OCI-LY7 (cell line): ENCODE results near the gene CLDN19. TPM values are rescaled to one million over a fixed set of nuclear protein-coding genes. Genes with fewer than 3 reads are reported as not detected.

Source experiments
- BruUV-seq: library from RNA; stranded (reverse); fragments of 400-500 nt; replicated peaks from 2 replicates; lab custom pipeline; 2021; lab: Mats Ljungman, UMichigan
- CTCF ChIA-PET: fragments of 300-600 bp; sonication (Branson Sonifier 250); formaldehyde crosslinking; loops from one replicate; lab custom pipeline; 2022; ENCODE audit warnings: antibody characterized with exemption; ENCODE audit not compliant: unreplicated experiment; lab: Charles Lee
- POLR2A ChIA-PET: fragments of 300-600 bp; sonication (Branson Sonifier 250); formaldehyde crosslinking; loops from one replicate; lab custom pipeline; 2022; ENCODE audit warnings: antibody characterized with exemption; lab: Charles Lee
- DNase-seq: peaks from one replicate; pipeline ENCODE4 v3.0.0-alpha.2; 2015; ENCODE audit warnings: low spot score
- H2AFZ ChIP-seq: fragments of 200-600 bp; sonication (generic), shearing (Covaris generic); 2 replicates; pipeline ENCODE4 v1.6.1; 2014; ENCODE audit warnings: mild to moderate bottlenecking, antibody characterized with exemption, low read length, moderate library complexity
- H3K27ac ChIP-seq: fragments of 200-600 bp; sonication (generic); 2 replicates; pipeline ENCODE4 v1.5.1; 2014; ENCODE audit warnings: mixed run types, low read depth, mild to moderate bottlenecking, moderate library complexity, low read length, inconsistent platforms; ENCODE audit not compliant: poor library complexity, severe bottlenecking
- H3K36me3 ChIP-seq: fragments of 200-600 bp; sonication (generic); 2 replicates; pipeline ENCODE4 v1.6.1; 2014; ENCODE audit warnings: mild to moderate bottlenecking, antibody characterized with exemption, low read length, moderate library complexity, mixed read lengths; ENCODE audit not compliant: insufficient read depth
- H3K4me1 ChIP-seq: fragments of 200-600 bp; sonication (generic); 2 replicates; pipeline ENCODE4 v1.5.1; 2014; ENCODE audit warnings: mild to moderate bottlenecking, low read length; ENCODE audit not compliant: insufficient read depth, poor library complexity, severe bottlenecking
- H3K4me2 ChIP-seq: fragments of 200-600 bp; sonication (generic); 2 replicates; pipeline ENCODE4 v1.6.1; 2014; ENCODE audit warnings: mild to moderate bottlenecking, low read length
- H3K4me3 ChIP-seq: fragments of 200-600 bp; sonication (generic); 2 replicates; pipeline ENCODE4 v1.5.1; 2014; ENCODE audit warnings: mild to moderate bottlenecking, low read depth, low read length; ENCODE audit not compliant: poor library complexity, severe bottlenecking
- H3K79me2 ChIP-seq: fragments of 200-600 bp; sonication (generic); 2 replicates; pipeline ENCODE4 v1.6.1; 2016; ENCODE audit warnings: low read depth, mild to moderate bottlenecking, low read length, moderate library complexity, mixed read lengths; ENCODE audit not compliant: insufficient read depth
- H3K9me2 ChIP-seq: fragments of 200-600 bp; sonication (generic); 2 replicates; pipeline ENCODE4 v1.6.1; 2016; ENCODE audit warnings: mild to moderate bottlenecking, low read length, mixed read lengths; ENCODE audit not compliant: insufficient read depth
- H3K9me3 ChIP-seq: fragments of 200-600 bp; sonication (generic); 2 replicates; pipeline ENCODE4 v1.6.1; 2014; ENCODE audit warnings: mild to moderate bottlenecking, mixed run types, low read length, mixed read lengths
- H4K20me1 ChIP-seq: fragments of 200-600 bp; sonication (generic); 2 replicates; pipeline ENCODE4 v1.6.1; 2014; ENCODE audit warnings: mild to moderate bottlenecking, antibody characterized with exemption, low read length, moderate library complexity, mixed read lengths; ENCODE audit not compliant: insufficient read depth
- EZH2phosphoT487 ChIP-seq: fragments of 200-600 bp; sonication (generic); IDR thresholded peaks from 2 replicates; pipeline ENCODE4 v1.6.1; 2018; ENCODE audit warnings: low read depth, borderline replicate concordance, mild to moderate bottlenecking, mixed run types, antibody characterized with exemption, low read length, moderate library complexity, mixed read lengths
- intact Hi-C: fragments of 100-400 bp; cut with micrococcal nuclease; formaldehyde crosslinking; loops from one replicate; pipeline ENCODE4 v1.10.0; 2022; ENCODE audit not compliant: unreplicated experiment
- total RNA-seq, 2 experiments: library from RNA; depleted of rRNA in 1 of 2; stranded (reverse); fragments of >200 nt in 1 of 2; shearing (Covaris generic) in 1 of 2; gene quantifications; 2 replicates each; pipeline ENCODE4 v1.2.3, GENCODE V29; 2014 to 2022
- TF ChIP-seq, protein P1 (sequence below): fragments of 200-600 bp; sonication (generic); conservative IDR thresholded peaks from 2 replicates; pipeline ENCODE4 v1.5.1; 2014; ENCODE audit warnings: mild to moderate bottlenecking, antibody characterized with exemption, low read length, moderate library complexity, mixed read lengths

The CLDN19 gene
- total RNA-seq, 2 experiments from 2014 or later: not detected

DNA sequence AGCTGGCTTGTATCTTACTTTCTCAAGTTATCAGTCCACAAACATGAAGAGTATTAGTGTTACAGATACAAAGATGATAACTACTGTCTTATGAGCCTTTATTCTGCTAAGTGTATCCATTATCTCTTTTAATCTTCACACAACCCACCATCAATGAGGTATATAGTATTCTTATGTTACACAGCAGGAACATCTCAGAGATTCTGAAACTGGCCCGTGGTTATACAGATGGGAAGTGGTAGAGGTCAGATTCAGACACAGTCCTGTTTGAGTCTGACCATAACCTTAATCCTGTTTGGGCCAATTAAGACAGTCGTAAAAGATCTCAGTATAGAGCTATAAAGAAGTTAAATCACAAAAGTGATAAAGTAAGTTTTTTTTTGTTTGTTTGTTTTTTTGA, 39.7 kb upstream of the CLDN19 start:
- peaks cover 77% of the 10 kb centered on the region for H3K36me3 ChIP-seq
- intact Hi-C loops: loop anchor here (2.0 kb wide), 1 partner anchor 133 kb away; no protein-coding TSS in a partner anchor
- H3K4me3 ChIP-seq: no peak overlapping the region
- CTCF ChIA-PET: interaction anchor here (1.1 kb wide), 1 partner anchor 294 kb away, joined by 3 read pairs; no protein-coding TSS in a partner anchor
- no peak overlapping the region for H3K4me2 ChIP-seq
- H3K79me2 ChIP-seq: no peaks in the 10 kb centered on the region
- POLR2A ChIA-PET: interaction anchor here (0.7 to 1.6 kb wide), 4 partner anchors 11 to 992 kb away, joined by 3 read pairs; no protein-coding TSS in a partner anchor
- H3K4me1 ChIP-seq: no peaks in the 10 kb centered on the region
- DNase-seq: no peak
- H3K9me2 ChIP-seq: no peaks in the 10 kb centered on the region
- no peaks in the 10 kb centered on the region for H3K9me3 ChIP-seq
- no peaks in the 10 kb centered on the region; the same call in 1 of the 2 replicates for H4K20me1 ChIP-seq
- no peak overlapping the region for H3K27ac ChIP-seq
- no peak overlapping the region for H2AFZ ChIP-seq
- no TSS peak for BruUV-seq
- no peak for TF ChIP-seq EZH2phosphoT487
- TF ChIP-seq, protein P1, sequence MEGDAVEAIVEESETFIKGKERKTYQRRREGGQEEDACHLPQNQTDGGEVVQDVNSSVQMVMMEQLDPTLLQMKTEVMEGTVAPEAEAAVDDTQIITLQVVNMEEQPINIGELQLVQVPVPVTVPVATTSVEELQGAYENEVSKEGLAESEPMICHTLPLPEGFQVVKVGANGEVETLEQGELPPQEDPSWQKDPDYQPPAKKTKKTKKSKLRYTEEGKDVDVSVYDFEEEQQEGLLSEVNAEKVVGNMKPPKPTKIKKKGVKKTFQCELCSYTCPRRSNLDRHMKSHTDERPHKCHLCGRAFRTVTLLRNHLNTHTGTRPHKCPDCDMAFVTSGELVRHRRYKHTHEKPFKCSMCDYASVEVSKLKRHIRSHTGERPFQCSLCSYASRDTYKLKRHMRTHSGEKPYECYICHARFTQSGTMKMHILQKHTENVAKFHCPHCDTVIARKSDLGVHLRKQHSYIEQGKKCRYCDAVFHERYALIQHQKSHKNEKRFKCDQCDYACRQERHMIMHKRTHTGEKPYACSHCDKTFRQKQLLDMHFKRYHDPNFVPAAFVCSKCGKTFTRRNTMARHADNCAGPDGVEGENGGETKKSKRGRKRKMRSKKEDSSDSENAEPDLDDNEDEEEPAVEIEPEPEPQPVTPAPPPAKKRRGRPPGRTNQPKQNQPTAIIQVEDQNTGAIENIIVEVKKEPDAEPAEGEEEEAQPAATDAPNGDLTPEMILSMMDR: no peak

- no peak for TF ChIP-seq EZH2phosphoT487
- TF ChIP-seq, protein P1: peak; percentile 87
- H3K36me3 ChIP-seq: peaks cover 84% of the 10 kb centered on the region
- no peak overlapping the region for H3K4me3 ChIP-seq
- no peak overlapping the region for H3K27ac ChIP-seq
- peak; percentile 57 for DNase-seq
- H3K4me2 ChIP-seq: no peak overlapping the region
- ChIA-PET POLR2A (interaction anchor here (0.7 kb wide), 1 partner anchor 11 kb away, joined by 3 read pairs; the partner anchor contains the start of genes C1orf50 and P3H1), CTCF (no interaction called here)
- intact Hi-C loops: loop anchor here (1.0 to 2.0 kb wide), 2 partner anchors 135 to 295 kb away; no protein-coding TSS in a partner anchor
- H3K9me3 ChIP-seq: no peaks in the 10 kb centered on the region
- no peaks in the 10 kb centered on the region for H3K4me1 ChIP-seq
- no peak overlapping the region for H2AFZ ChIP-seq
- no peaks in the 10 kb centered on the region for H4K20me1 ChIP-seq
- BruUV-seq: no TSS peak
- H3K79me2 ChIP-seq: no peaks in the 10 kb centered on the region; the same call in 1 of the 2 replicates
- no peaks in the 10 kb centered on the region for H3K9me2 ChIP-seq
These were observed 37.8 kb upstream of the CLDN19 start for GRCh38 chr1:42777852-42778251.

DNA sequence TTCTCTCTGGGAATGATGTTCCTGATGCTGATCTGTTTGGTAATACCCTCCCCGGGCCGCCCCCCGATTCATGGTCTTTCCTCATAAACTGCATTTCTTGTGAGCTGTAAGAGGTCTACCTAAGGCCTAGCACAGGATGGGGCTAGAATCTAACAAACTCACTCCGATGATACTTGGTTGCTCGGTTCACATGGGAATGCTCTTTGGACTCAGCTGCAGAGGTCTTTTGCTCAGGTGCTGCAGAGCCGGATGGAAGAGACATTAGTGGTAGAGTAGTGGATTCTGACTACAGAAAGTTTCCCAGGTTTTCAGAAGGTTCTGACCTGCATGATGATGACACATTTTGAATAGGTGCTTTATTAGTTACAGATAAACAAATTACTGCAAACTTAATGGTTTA, 36.5 kb upstream of the CLDN19 start:
- Histone ChIP-seq H3K9me2 (no peaks in the 10 kb centered on the region), H3K4me3 (no peak overlapping the region), H3K9me3 (no peaks in the 10 kb centered on the region), H3K4me2 (no peak overlapping the region), H3K79me2 (peaks cover 1% of the 10 kb centered on the region; the same call in 1 of the 2 replicates), H3K27ac (no peak overlapping the region), H3K4me1 (no peaks in the 10 kb centered on the region), H4K20me1 (no peaks in the 10 kb centered on the region), H2AFZ (no peak overlapping the region), H3K36me3 (peaks cover 81% of the 10 kb centered on the region)
- ChIA-PET CTCF (interaction anchor here (1.1 kb wide), 1 partner anchor 147 kb away, joined by 3 read pairs; no protein-coding TSS in a partner anchor), POLR2A (no interaction called here)
- intact Hi-C loops: no loop called here
- TF ChIP-seq, protein P1: no peak
- TF ChIP-seq EZH2phosphoT487: no peak
- no TSS peak for BruUV-seq
- no peak for DNase-seq
